HCT116 (cell line): ENCODE data around the gene RBM33.

ENCODE experiments used
- CBX3 ChIP-seq: IDR thresholded peaks from 2 replicates; pipeline ENCODE4 v1.6.1; 2012; ENCODE audit warnings: low read depth
- EGR1 ChIP-seq: IDR thresholded peaks from 2 replicates; pipeline ENCODE4 v1.6.1; 2012; ENCODE audit warnings: low read depth
- JUND ChIP-seq: IDR thresholded peaks from 2 replicates; pipeline ENCODE4 v1.6.1; 2012
- POLR2A ChIP-seq: IDR thresholded peaks from 2 replicates; pipeline ENCODE4 v1.7.0; 2011; ENCODE audit warnings: borderline replicate concordance; ENCODE audit not compliant: insufficient read depth, insufficient read length; ENCODE audit errors: extremely low read depth
- POLR2AphosphoS5 ChIP-seq: IDR thresholded peaks from 2 replicates; pipeline ENCODE4 v1.6.1; 2011; ENCODE audit warnings: mild to moderate bottlenecking, low read depth, low read length, moderate library complexity
- RAD21 ChIP-seq: IDR thresholded peaks from 2 replicates; pipeline ENCODE4 v1.6.1; 2012; ENCODE audit warnings: low read depth, mild to moderate bottlenecking
- REST ChIP-seq: IDR thresholded peaks from 2 replicates; pipeline ENCODE4 v1.6.1; 2012; ENCODE audit warnings: low read depth
- TCF7L2 ChIP-seq: IDR thresholded peaks from 2 replicates; pipeline ENCODE4 v1.7.0; 2011; ENCODE audit warnings: borderline replicate concordance, inconsistent platforms; ENCODE audit not compliant: insufficient read depth, insufficient read length; ENCODE audit errors: extremely low read depth
- ZNF274 ChIP-seq: fragments of 200-500 bp; sonication (Bioruptor generic); IDR thresholded peaks from 2 replicates; pipeline ENCODE4 v1.6.1; 2014; ENCODE audit warnings: mild to moderate bottlenecking, low read depth, low read length, inconsistent platforms
- TF ChIP-seq, protein P1 (sequence below), 3 experiments: fragments of 200-600 bp in 1 of 3; sonication (generic) in 1 of 3; IDR thresholded peaks in 2 of 3; conservative IDR thresholded peaks in 1 of 3; 2 replicates each; pipeline ENCODE4 v1.5.1; 2012 to 2017; ENCODE audit warnings: low read depth in 2 of 3, low read length in 2 of 3, antibody characterized with exemption in 1 of 3, borderline replicate concordance in 1 of 3, control low read depth in 1 of 3, mild to moderate bottlenecking in 1 of 3, mixed read lengths in 1 of 3, mixed run types in 1 of 3, moderate library complexity in 1 of 3; ENCODE audit not compliant: insufficient read depth in 1 of 3

DNA sequence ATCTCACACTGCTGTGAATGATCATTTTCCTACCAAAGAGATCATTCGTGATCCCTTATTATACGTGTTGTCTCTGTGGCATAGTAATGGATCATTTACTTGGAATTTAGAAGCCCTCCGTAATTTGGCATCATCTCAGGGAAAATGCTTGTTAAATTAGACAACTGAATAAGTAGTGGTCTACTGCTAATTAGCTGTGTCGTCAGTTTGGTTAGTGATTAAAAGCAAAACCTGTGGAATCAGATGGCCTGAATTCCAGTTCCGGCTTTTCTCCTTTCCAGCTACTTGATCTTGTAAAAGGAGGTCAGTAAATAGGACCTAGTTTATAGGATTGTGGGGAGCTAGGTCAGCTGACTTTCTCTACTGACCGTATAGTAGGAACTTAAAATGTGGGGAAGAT lies 65.6 kb downstream of the RBM33 start:
- TF ChIP-seq, protein P1, sequence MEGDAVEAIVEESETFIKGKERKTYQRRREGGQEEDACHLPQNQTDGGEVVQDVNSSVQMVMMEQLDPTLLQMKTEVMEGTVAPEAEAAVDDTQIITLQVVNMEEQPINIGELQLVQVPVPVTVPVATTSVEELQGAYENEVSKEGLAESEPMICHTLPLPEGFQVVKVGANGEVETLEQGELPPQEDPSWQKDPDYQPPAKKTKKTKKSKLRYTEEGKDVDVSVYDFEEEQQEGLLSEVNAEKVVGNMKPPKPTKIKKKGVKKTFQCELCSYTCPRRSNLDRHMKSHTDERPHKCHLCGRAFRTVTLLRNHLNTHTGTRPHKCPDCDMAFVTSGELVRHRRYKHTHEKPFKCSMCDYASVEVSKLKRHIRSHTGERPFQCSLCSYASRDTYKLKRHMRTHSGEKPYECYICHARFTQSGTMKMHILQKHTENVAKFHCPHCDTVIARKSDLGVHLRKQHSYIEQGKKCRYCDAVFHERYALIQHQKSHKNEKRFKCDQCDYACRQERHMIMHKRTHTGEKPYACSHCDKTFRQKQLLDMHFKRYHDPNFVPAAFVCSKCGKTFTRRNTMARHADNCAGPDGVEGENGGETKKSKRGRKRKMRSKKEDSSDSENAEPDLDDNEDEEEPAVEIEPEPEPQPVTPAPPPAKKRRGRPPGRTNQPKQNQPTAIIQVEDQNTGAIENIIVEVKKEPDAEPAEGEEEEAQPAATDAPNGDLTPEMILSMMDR (IDR thresholded peaks at IDR 0.05 in 2 of 3, conservative IDR thresholded peaks at IDR 0.05 in 1 of 3; ENCODE audit: borderline replicate concordance in 1 of 3, insufficient read depth in 1 of 3, low read depth in 2 of 3, low read length in 2 of 3) = no peak
- TF ChIP-seq POLR2AphosphoS5 (no peak), POLR2A (no peak), EGR1 (no peak), RAD21 (no peak), REST (no peak), ZNF274 (no peak), JUND (no peak), TCF7L2 (no peak), CBX3 (no peak)
